ENCODE data around the gene KRTAP2-1.

GRCh38 chr17:41063449-41063848, 16.3 kb upstream of the KRTAP2-1 start:
- TF ChIP-seq CTCF (IDR thresholded peaks at IDR 0.05) (no peak), EZH2 (IDR thresholded peaks at IDR 0.05; ENCODE audit: borderline replicate concordance, insufficient read depth, low read depth, low read length, poor library complexity, severe bottlenecking) (no peak)
